HepG2 (cell line): Measurements from ENCODE around the gene BRI3BP. TPM values are rescaled to one million over a fixed set of nuclear protein-coding genes. Genes with fewer than 3 reads are reported as not detected.

Experiments
- ATAC-seq: fragments of 200-7000 bp; cut with Tn5 transposase; 3 replicates; pipeline ENCODE4 v1.9.1; 2020; ENCODE audit warnings: mild to moderate bottlenecking, moderate library complexity
- BruUV-seq: library from RNA; stranded (reverse); fragments of 400-500 nt; replicated peaks from 2 replicates; lab custom pipeline; 2021; lab: Mats Ljungman, UMichigan
- CTCF ChIA-PET: fragments of 300-600 bp; formaldehyde crosslinking; extraction: SDS; loops from one replicate; lab custom pipeline; 2021; ENCODE audit warnings: low total read pairs, inconsistent platforms, low intra/inter-chr PET ratio; lab: Yijun Ruan, JAX
- POLR2A ChIA-PET: fragments of 350-600 bp; sonication (Branson Sonifier 250); formaldehyde crosslinking; loops from one replicate; lab custom pipeline; 2020; ENCODE audit warnings: antibody characterized with exemption, inconsistent platforms; lab: Yijun Ruan, JAX
- DNase-seq: peaks from one replicate; pipeline ENCODE4 v3.0.0-alpha.2; 2015; ENCODE audit warnings: low spot score
- FAIRE-seq: peaks from 3 replicates; lab custom pipeline; 2011; peaks lifted over from hg19 to GRCh38; lab: Jason Lieb, UNC
- H2AFZ ChIP-seq: one replicate; pipeline ENCODE4 v1.6.1; 2011; ENCODE audit warnings: low read length, inconsistent platforms
- H3K27ac ChIP-seq: fragments of 300-600 bp; 3 replicates; pipeline ENCODE4 v1.8.0; 2011; ENCODE audit warnings: mixed run types, mild to moderate bottlenecking, mixed read lengths, low read length, inconsistent platforms; ENCODE audit not compliant: insufficient read depth; ENCODE audit errors: extremely low read length
- H3K27me3 ChIP-seq, 2 experiments: fragments of 200-600 bp in 1 of 2; 2 replicates in 1 of 2; 3 replicates in 1 of 2; pipeline versions ENCODE4 v1.6.0 to v1.8.0; 2011; ENCODE audit warnings: low read length in 2 of 2, mild to moderate bottlenecking in 2 of 2, moderate library complexity in 2 of 2, inconsistent platforms in 1 of 2; ENCODE audit not compliant: insufficient read depth in 2 of 2, control insufficient read depth in 1 of 2
- H3K36me3 ChIP-seq, 2 experiments: fragments of 200-600 bp in 1 of 2; replicated peaks in 1 of 2; 2 replicates in 1 of 2; 3 replicates in 1 of 2; pipeline versions ENCODE4 v1.5.1 to v1.8.0; 2011; ENCODE audit warnings: low read length in 2 of 2, inconsistent platforms in 1 of 2; ENCODE audit not compliant: insufficient read depth in 2 of 2, control insufficient read depth in 1 of 2
- H3K4me1 ChIP-seq: 2 replicates; pipeline ENCODE4 v1.5.1; 2012; ENCODE audit warnings: low read length, inconsistent platforms; ENCODE audit not compliant: insufficient read depth
- H3K4me2 ChIP-seq: 2 replicates; pipeline ENCODE4 v1.6.0; 2011; ENCODE audit warnings: low read depth, low read length, inconsistent platforms
- H3K4me3 ChIP-seq, 3 experiments: fragments of 200-600 bp in 1 of 3; sonication (generic), shearing (Covaris generic) in 1 of 3; replicated peaks in 1 of 3; 2 replicates each; pipeline ENCODE4 v1.5.1; 2011 to 2016; ENCODE audit warnings: low read length in 3 of 3, inconsistent platforms in 2 of 3, low read depth in 2 of 3, mild to moderate bottlenecking in 2 of 3, control low read depth in 1 of 3, mixed read lengths in 1 of 3; ENCODE audit not compliant: insufficient read depth in 1 of 3
- H3K79me2 ChIP-seq: one replicate; pipeline ENCODE4 v1.6.1; 2011; ENCODE audit warnings: low read length, inconsistent platforms; ENCODE audit not compliant: insufficient read depth
- H3K9ac ChIP-seq: 2 replicates; pipeline ENCODE4 v1.6.0; 2011; ENCODE audit warnings: mild to moderate bottlenecking, low read depth, low read length, inconsistent platforms; ENCODE audit not compliant: insufficient read depth
- H3K9me3 ChIP-seq: 2 replicates; pipeline ENCODE4 v1.5.1; 2012; ENCODE audit warnings: mild to moderate bottlenecking, low read length
- H4K20me1 ChIP-seq: 2 replicates; pipeline ENCODE4 v1.6.0; 2011; ENCODE audit warnings: inconsistent platforms, mild to moderate bottlenecking, low read length, moderate library complexity; ENCODE audit not compliant: insufficient read depth
- ATF7 ChIP-seq, 2 experiments: fragments of 450-650 bp in 1 of 2; sonication (generic) in 1 of 2; formaldehyde crosslinking in 1 of 2; IDR thresholded peaks; 2 replicates each; pipeline versions ENCODE4 v1.4.0 to v1.6.1; 2016 to 2020; ENCODE audit warnings: antibody characterized with exemption in 1 of 2, mild to moderate bottlenecking in 1 of 2, missing genetic modification reagents in 1 of 2
- CTCF ChIP-seq: sonication (generic); formaldehyde crosslinking; IDR thresholded peaks from 2 replicates; pipeline ENCODE4 v1.5.0; 2020; ENCODE audit warnings: mild to moderate bottlenecking, missing genetic modification reagents, moderate library complexity
- HES4 ChIP-seq: sonication (generic); formaldehyde crosslinking; IDR thresholded peaks from 2 replicates; pipeline ENCODE4 v1.9.0; 2021; ENCODE audit warnings: mild to moderate bottlenecking, missing genetic modification reagents, borderline replicate concordance
- PBX3 ChIP-seq: sonication (generic); formaldehyde crosslinking; IDR thresholded peaks from 2 replicates; pipeline ENCODE4 v1.8.1; 2023; ENCODE audit warnings: missing genetic modification reagents, inconsistent platforms, borderline replicate concordance
- SCMH1 ChIP-seq: sonication (generic); formaldehyde crosslinking; IDR thresholded peaks from 2 replicates; pipeline ENCODE4 v1.9.0; 2021; ENCODE audit warnings: missing genetic modification reagents, mild to moderate bottlenecking, borderline replicate concordance
- SNRNP70 ChIP-seq: fragments of 200-400 bp; formaldehyde crosslinking; IDR thresholded peaks from 2 replicates; pipeline ENCODE4 v1.6.1; 2017; ENCODE audit warnings: mild to moderate bottlenecking, low read depth, low read length, moderate library complexity
- ZIK1 ChIP-seq: sonication (generic); formaldehyde crosslinking; IDR thresholded peaks from 2 replicates; pipeline ENCODE4 v1.5.0; 2020; ENCODE audit warnings: mild to moderate bottlenecking, low read depth, missing genetic modification reagents, borderline replicate concordance
- WGBS: methylation state at CpG from one replicate; pipeline ENCODE4 v1.1.6; 2017; ENCODE audit warnings: low lambda C conversion rate; 5-methylcytosine and 5-hydroxymethylcytosine counted together
- in situ Hi-C: cut with HindIII; loops from 2 replicates; pipeline ENCODE4 v1.10.0; 2017; ENCODE audit warnings: low pct_unique_long_range_greater_than_20kb; ENCODE audit not compliant: extremely low pct_ligation_motif_present
- intact Hi-C: fragments of 100-400 bp; cut with micrococcal nuclease; formaldehyde crosslinking; loops from one replicate; pipeline ENCODE4 v1.10.0; 2022; ENCODE audit not compliant: unreplicated experiment
- polyA plus RNA-seq, 8 experiments: library from polyadenylated mRNA; depleted of rRNA in 3 of 8; stranded (reverse) in 7 of 8; unstranded in 1 of 8; fragments of >200 nt; fragmentation: Illumina TruSeq in 4 of 8; extraction: Trizol in 4 of 8; gene quantifications; 2 replicates each; pipeline versions ENCODE4 v1.2.1 to v1.2.3, GENCODE V29; 2011 to 2016; ENCODE audit warnings: low read depth in 4 of 8, missing spikeins in 1 of 8, mixed read lengths in 1 of 8; ENCODE audit not compliant: insufficient read depth in 1 of 8
- total RNA-seq, 5 experiments: library from RNA; depleted of rRNA; stranded (reverse); fragments of >200 nt; fragmentation: Illumina TruSeq; extraction: Trizol; gene quantifications; 2 replicates each; pipeline ENCODE4 v1.2.3, GENCODE V29; 2016; ENCODE audit warnings: low read depth in 1 of 5

Gene BRI3BP
- total and polyA plus RNA-seq, 2 of the 13 experiments (the other 11 are each of a cell fraction or from before 2014, with no cell fraction given), result 7.5 to 21.1 TPM

GRCh38 chr12:124979568-124979967 lies 13.9 kb upstream of the BRI3BP start:
- CTCF ChIA-PET, result no interaction called here
- ATAC-seq, result peak; percentile 51

More at GRCh38 chr12:124979568-124979967, 13.9 kb upstream of the BRI3BP start:
- 89% methylated on average over 10 of the region's 10 CpGs for WGBS
- H3K4me1 ChIP-seq, result no peaks in the 10 kb centered on the region
- no peak overlapping the region for H3K27ac ChIP-seq
- peaks cover 39 to 67% of the 10 kb centered on the region in 2 experiments for H3K36me3 ChIP-seq
- no TSS peak for BruUV-seq
- FAIRE-seq (no peak), DNase-seq (no peak)
- H2AFZ ChIP-seq, result no peak overlapping the region
- H3K9me3 ChIP-seq, result no peaks in the 10 kb centered on the region
- H3K4me3 ChIP-seq, result no peak overlapping the region
- H3K4me2 ChIP-seq, result no peak overlapping the region
- intact Hi-C loops (no loop called here), in situ Hi-C loops (no loop called here)
- H3K79me2 ChIP-seq, result no peaks in the 10 kb centered on the region
- H3K9ac ChIP-seq, result no peak overlapping the region
- TF ChIP-seq PBX3 (no peak), SNRNP70 (no peak), CTCF (CRISPR knock-in tag) (peak; percentile 26; the same call in 1 of the 2 replicates), HES4 (CRISPR knock-in tag) (no peak), SCMH1 (CRISPR knock-in tag) (no peak), ATF7 (IDR thresholded peaks at IDR 0.05) (peak; percentile 49; the same call in 1 of the 2 replicates), ATF7 (CRISPR knock-in tag; IDR thresholded peaks at IDR 0.05) (no peak), ZIK1 (CRISPR knock-in tag) (no peak)
- H3K27me3 ChIP-seq, result no peaks in the 10 kb centered on the region; a peak in 1 of 5 replicates
- POLR2A ChIA-PET, result no interaction called here
- no peaks in the 10 kb centered on the region for H4K20me1 ChIP-seq
